HepG2 (cell line): ENCODE data around the gene LZTS2. TPM values are rescaled to one million over a fixed set of nuclear protein-coding genes. Genes with fewer than 3 reads are reported as not detected.

ENCODE experiments used
- FOXP1 ChIP-seq, 2 experiments: fragments of 450-650 bp in 1 of 2; IDR thresholded peaks; 2 replicates each; pipeline ENCODE4 v1.6.1; 2017 to 2018; ENCODE audit warnings: antibody characterized with exemption in 1 of 2
- KLF12 ChIP-seq: sonication (generic); formaldehyde crosslinking; IDR thresholded peaks from 2 replicates; pipeline ENCODE4 v1.4.0; 2020; ENCODE audit warnings: missing genetic modification reagents, borderline replicate concordance
- MED13 ChIP-seq: sonication (generic); formaldehyde crosslinking; IDR thresholded peaks from 2 replicates; pipeline ENCODE4 v1.5.0; 2020; ENCODE audit warnings: missing genetic modification reagents
- NFE2 ChIP-seq: sonication (generic); formaldehyde crosslinking; IDR thresholded peaks from 2 replicates; pipeline ENCODE4 v1.4.0; 2020; ENCODE audit warnings: missing genetic modification reagents
- RNF219 ChIP-seq: sonication (generic); formaldehyde crosslinking; IDR thresholded peaks from 2 replicates; pipeline ENCODE4 v1.5.0; 2020; ENCODE audit warnings: mild to moderate bottlenecking, missing genetic modification reagents
- SNAI1 ChIP-seq: sonication (generic); formaldehyde crosslinking; IDR thresholded peaks from 2 replicates; pipeline ENCODE4 v1.5.0; 2020; ENCODE audit warnings: mild to moderate bottlenecking, missing genetic modification reagents, borderline replicate concordance
- TFE3 ChIP-seq: IDR thresholded peaks from 2 replicates; pipeline ENCODE4 v1.6.1; 2016
- ZBED4 ChIP-seq: sonication (generic); formaldehyde crosslinking; IDR thresholded peaks from 2 replicates; pipeline ENCODE4 v1.4.0; 2020; ENCODE audit warnings: missing genetic modification reagents, borderline replicate concordance
- polyA plus RNA-seq, 8 experiments: library from polyadenylated mRNA; depleted of rRNA in 3 of 8; stranded (reverse) in 7 of 8; unstranded in 1 of 8; fragments of >200 nt; fragmentation: Illumina TruSeq in 4 of 8; extraction: Trizol in 4 of 8; gene quantifications; 2 replicates each; pipeline versions ENCODE4 v1.2.1 to v1.2.3, GENCODE V29; 2011 to 2016; ENCODE audit warnings: low read depth in 4 of 8, missing spikeins in 1 of 8, mixed read lengths in 1 of 8; ENCODE audit not compliant: insufficient read depth in 1 of 8
- total RNA-seq, 5 experiments: library from RNA; depleted of rRNA; stranded (reverse); fragments of >200 nt; fragmentation: Illumina TruSeq; extraction: Trizol; gene quantifications; 2 replicates each; pipeline ENCODE4 v1.2.3, GENCODE V29; 2016; ENCODE audit warnings: low read depth in 1 of 5

Gene LZTS2
- total and polyA plus RNA-seq, 2 of the 13 experiments (the other 11 are each of a cell fraction or from before 2014, with no cell fraction given), result 43.6 to 65.6 TPM

GRCh38 chr10:100996678-100997359 is 2.8 kb upstream of the LZTS2 start (continued):
- TF ChIP-seq ZBED4 (CRISPR knock-in tag) (peak; percentile 70; the same call in 1 of the 2 replicates), FOXP1 (IDR thresholded peaks at IDR 0.05) (no peak), FOXP1 (CRISPR knock-in tag; IDR thresholded peaks at IDR 0.05) (no peak), SNAI1 (CRISPR knock-in tag) (no peak), TFE3 (CRISPR knock-in tag) (peak; percentile 48; the same call in 1 of the 2 replicates), MED13 (CRISPR knock-in tag) (no peak), RNF219 (CRISPR knock-in tag) (no peak), KLF12 (CRISPR knock-in tag) (no peak), NFE2 (CRISPR knock-in tag) (no peak)
